ENCODE results near the gene SYCP1. TPM values are rescaled to one million over a fixed set of nuclear protein-coding genes. Genes with fewer than 3 reads are reported as not detected.

Gene SYCP1
- total RNA-seq, 1 experiment from 2014 or later: not detected

DNA sequence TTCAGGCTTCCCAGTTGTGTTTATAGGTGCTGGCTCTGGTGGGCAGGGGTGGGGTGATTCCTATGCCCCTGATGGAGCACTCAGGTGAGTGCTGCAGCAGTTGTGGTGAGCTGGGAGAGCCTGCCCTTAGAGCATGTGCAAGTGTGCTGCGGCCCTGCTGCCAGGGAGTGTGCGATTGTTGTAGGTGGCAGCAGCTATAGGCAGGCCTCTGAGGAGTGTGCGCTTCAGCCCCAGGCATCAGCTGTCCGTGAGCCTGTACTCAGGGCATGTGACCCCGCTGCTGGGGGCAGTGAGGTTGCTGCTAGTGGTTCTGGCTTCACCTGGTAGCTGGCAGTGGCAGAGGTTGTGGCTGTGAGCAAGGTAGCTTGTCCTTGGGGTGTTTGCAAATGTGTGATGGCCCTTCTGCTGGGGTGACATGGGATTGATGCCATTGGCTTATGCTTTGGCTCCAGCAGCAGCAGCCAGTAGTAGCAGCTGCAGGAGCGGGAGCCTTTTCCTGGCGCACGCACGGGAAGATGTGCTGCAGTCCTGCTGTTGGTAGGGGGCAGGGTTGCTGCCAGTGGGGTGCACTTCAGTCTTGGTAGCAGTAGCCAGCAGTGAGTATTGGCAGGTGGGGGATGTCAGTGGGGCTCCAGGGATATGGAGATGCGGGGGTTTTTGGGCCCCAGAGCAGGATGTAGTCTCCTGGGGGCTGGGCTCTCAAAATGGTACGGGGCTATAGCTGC, 37.7 kb downstream of the SYCP1 start:
- H3K9me3 ChIP-seq (ENCODE audit: insufficient read depth, low read depth): no peaks in the 10 kb centered on the region
- intact Hi-C loops (cut with micrococcal nuclease; ENCODE audit: unreplicated experiment): no loop called here
- H3K27ac ChIP-seq: no peak overlapping the region
- ChIA-PET CTCF (no interaction called here), POLR2A (ENCODE audit: unreplicated experiment) (no interaction called here)
- H3K79me2 ChIP-seq (ENCODE audit: low read depth): no peaks in the 10 kb centered on the region
- no peaks in the 10 kb centered on the region for H3K9me2 ChIP-seq (ENCODE audit: insufficient read depth)
- no peak for TF ChIP-seq CTCF (conservative IDR thresholded peaks at IDR 0.05)
- no peak for TF ChIP-seq EZH2 (IDR thresholded peaks at IDR 0.05; ENCODE audit: low read depth)
- no peaks in the 10 kb centered on the region for H3F3A ChIP-seq (ENCODE audit: insufficient read depth, low read depth)
- H3K4me2 ChIP-seq: no peak overlapping the region
- no TSS peak for BruUV-seq (replicated peaks)
- no peak overlapping the region for H2AFZ ChIP-seq
- no peaks in the 10 kb centered on the region for H3K36me3 ChIP-seq (ENCODE audit: low read depth)
- no peaks in the 10 kb centered on the region for H4K20me1 ChIP-seq (ENCODE audit: insufficient read depth)
- no peaks in the 10 kb centered on the region for H3K27me3 ChIP-seq (ENCODE audit: insufficient read depth, low read depth)
- H3K4me1 ChIP-seq (replicated peaks; ENCODE audit: insufficient read depth): no peaks in the 10 kb centered on the region
- DNase-seq: no peak
- no peak overlapping the region for H3K4me3 ChIP-seq

GRCh38 chr1:114896795-114897194, 42.1 kb downstream of the SYCP1 start:
- H3K79me2 ChIP-seq (ENCODE audit: low read depth): no peaks in the 10 kb centered on the region
- H2AFZ ChIP-seq: 0 out of 2 replicates have a peak overlapping the region, but pooled peaks have one; percentile 7
- ChIA-PET POLR2A (ENCODE audit: unreplicated experiment) (no interaction called here), CTCF (no interaction called here)
- DNase-seq: no peak
- no peaks in the 10 kb centered on the region for H3K9me2 ChIP-seq (ENCODE audit: insufficient read depth)
- H3K9me3 ChIP-seq (ENCODE audit: insufficient read depth, low read depth): 0 out of 2 replicates have a peak, but pooled peaks cover 4% of the 10 kb centered on the region
- no peaks in the 10 kb centered on the region for H3K4me1 ChIP-seq (replicated peaks; ENCODE audit: insufficient read depth)
- no peak overlapping the region for H3K27ac ChIP-seq
- no peaks in the 10 kb centered on the region for H3F3A ChIP-seq (ENCODE audit: insufficient read depth, low read depth)
- no peak overlapping the region for H3K4me3 ChIP-seq
- no peaks in the 10 kb centered on the region for H3K36me3 ChIP-seq (ENCODE audit: low read depth)
- BruUV-seq (replicated peaks): no TSS peak
- intact Hi-C loops (cut with micrococcal nuclease; ENCODE audit: unreplicated experiment): no loop called here
- no peak for TF ChIP-seq CTCF (conservative IDR thresholded peaks at IDR 0.05)
- TF ChIP-seq EZH2 (IDR thresholded peaks at IDR 0.05; ENCODE audit: low read depth): no peak
- no peaks in the 10 kb centered on the region for H3K27me3 ChIP-seq (ENCODE audit: insufficient read depth, low read depth)
- H3K4me2 ChIP-seq: no peak overlapping the region
- H4K20me1 ChIP-seq (ENCODE audit: insufficient read depth): no peaks in the 10 kb centered on the region

DNA sequence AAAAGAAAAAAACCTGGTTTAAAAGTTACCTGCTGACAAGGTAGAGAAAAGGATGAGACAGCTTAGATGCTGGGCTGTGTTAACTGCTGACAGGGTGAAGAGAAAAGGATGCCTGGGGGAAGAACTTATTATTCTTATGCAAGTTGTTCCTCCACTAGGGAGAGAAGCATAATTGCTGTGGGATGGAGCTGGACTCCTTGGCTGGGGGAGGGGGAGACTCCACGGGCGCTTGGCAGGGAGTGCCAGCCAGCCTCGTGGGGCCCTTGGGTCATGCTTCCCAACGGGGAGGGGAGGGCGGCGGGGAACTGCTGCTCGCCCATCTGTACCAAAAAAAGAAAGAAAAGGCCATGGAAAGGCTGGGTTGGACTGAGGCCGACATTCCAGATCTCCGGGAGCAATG, 47.2 kb downstream of the SYCP1 start:
- peak overlapping the region; percentile 15; the same call in 1 of the 2 replicates for H2AFZ ChIP-seq
- H3K27me3 ChIP-seq (ENCODE audit: insufficient read depth, low read depth): no peaks in the 10 kb centered on the region
- no peak overlapping the region for H3K4me3 ChIP-seq
- H3K36me3 ChIP-seq (ENCODE audit: low read depth): no peaks in the 10 kb centered on the region
- H3K79me2 ChIP-seq (ENCODE audit: low read depth): no peaks in the 10 kb centered on the region
- H3K4me1 ChIP-seq (replicated peaks; ENCODE audit: insufficient read depth): no peaks in the 10 kb centered on the region
- intact Hi-C loops (cut with micrococcal nuclease; ENCODE audit: unreplicated experiment): no loop called here
- DNase-seq: no peak
- H3K9me3 ChIP-seq (ENCODE audit: insufficient read depth, low read depth): 0 out of 2 replicates have a peak, but pooled peaks cover 4% of the 10 kb centered on the region
- no peak overlapping the region for H3K4me2 ChIP-seq
- H3F3A ChIP-seq (ENCODE audit: insufficient read depth, low read depth): no peaks in the 10 kb centered on the region
- ChIA-PET CTCF (no interaction called here), POLR2A (ENCODE audit: unreplicated experiment) (no interaction called here)
- no peaks in the 10 kb centered on the region for H3K9me2 ChIP-seq (ENCODE audit: insufficient read depth)
- TF ChIP-seq EZH2 (IDR thresholded peaks at IDR 0.05; ENCODE audit: low read depth) (no peak), CTCF (conservative IDR thresholded peaks at IDR 0.05) (no peak)
- H4K20me1 ChIP-seq (ENCODE audit: insufficient read depth): no peaks in the 10 kb centered on the region
- no TSS peak for BruUV-seq (replicated peaks)
- no peak overlapping the region for H3K27ac ChIP-seq

All from PC-9 (cell line).